Epidermal melanocyte (primary cell): Measurements from ENCODE around the gene SLC5A2.

Experiments used
- DNase-seq: peaks from one replicate; pipeline ENCODE4 v3.0.0; 2011; ENCODE audit warnings: low spot score; ENCODE audit not compliant: insufficient read length

Gene SLC5A2

GRCh38 chr16:31459687-31460581 lies 23.0 kb upstream of the SLC5A2 start:
- DNase-seq = peak; percentile 91

GRCh38 chr16:31460582-31461002 lies 22.3 kb upstream of the SLC5A2 start:
- peak; percentile 51 for DNase-seq

GRCh38 chr16:31461201-31461920 lies 21.6 kb upstream of the SLC5A2 start:
- no peak for DNase-seq

- DNase-seq = peak; percentile 3
Measured at GRCh38 chr16:31461921-31462804, 20.8 kb upstream of the SLC5A2 start.

- no peak for DNase-seq
Measured at GRCh38 chr16:31464348-31464769, 18.6 kb upstream of the SLC5A2 start.

GRCh38 chr16:31464781-31465260 lies 18.1 kb upstream of the SLC5A2 start:
- DNase-seq = peak; percentile 4

GRCh38 chr16:31465788-31466370 lies 17.0 kb upstream of the SLC5A2 start:
- DNase-seq = no peak

- peak; percentile 12 for DNase-seq
Measured at GRCh38 chr16:31466381-31466841, 16.5 kb upstream of the SLC5A2 start.

GRCh38 chr16:31467151-31467773 lies 15.7 kb upstream of the SLC5A2 start:
- peak; percentile 15 for DNase-seq

- DNase-seq = no peak
Measured at GRCh38 chr16:31467858-31468257, 15.1 kb upstream of the SLC5A2 start.

GRCh38 chr16:31470615-31471014 lies 12.3 kb upstream of the SLC5A2 start:
- DNase-seq = peak; percentile 10

- peak; percentile 26 for DNase-seq
Measured at GRCh38 chr16:31471241-31471874, 11.6 kb upstream of the SLC5A2 start.

- DNase-seq = peak; percentile 94
Measured at GRCh38 chr16:31471875-31472708, 10.8 kb upstream of the SLC5A2 start, which contains the start of gene TGFB1I1. Gene TGFB1I1 (plus strand): TSS chr16:31472152. CDS start chr16:31472189, 37 bp downstream.

- peak; percentile 99 for DNase-seq
Measured at GRCh38 chr16:31472709-31473203, 10.2 kb upstream of the SLC5A2 start.

- DNase-seq = no peak
Measured at GRCh38 chr16:31473264-31473984, 9.5 kb upstream of the SLC5A2 start.

GRCh38 chr16:31474173-31474714 lies 8.7 kb upstream of the SLC5A2 start:
- no peak for DNase-seq
